Upper lobe of right lung (tissue), 1 donor: ENCODE data around the gene KIF18B. TPM values are rescaled to one million over a fixed set of nuclear protein-coding genes. Genes with fewer than 3 reads are reported as not detected.
A peak's percentile ranks its signal among the peaks of the same experiment; 100 is the strongest.

Experiments
- ATAC-seq: fragments of 200-7000 bp; cut with Tn5 transposase; one replicate; pipeline ENCODE4 v1.9.1; 2020; ENCODE audit warnings: mild to moderate bottlenecking, moderate library complexity
- DNase-seq: peaks from one replicate; pipeline ENCODE4 v3.0.0-alpha.2; 2020
- H3K27ac ChIP-seq: fragments of 200-600 bp; one replicate; pipeline ENCODE4 v1.8.0; 2022
- H3K27me3 ChIP-seq: fragments of 200-600 bp; one replicate; pipeline ENCODE4 v1.8.0; 2022; ENCODE audit warnings: mild to moderate bottlenecking
- H3K36me3 ChIP-seq: fragments of 200-600 bp; one replicate; pipeline ENCODE4 v1.8.0; 2022
- H3K4me1 ChIP-seq: fragments of 200-600 bp; one replicate; pipeline ENCODE4 v1.8.0; 2022
- H3K4me3 ChIP-seq: fragments of 200-600 bp; one replicate; pipeline ENCODE4 v1.8.0; 2022; ENCODE audit warnings: mild to moderate bottlenecking
- H3K9me3 ChIP-seq: fragments of 200-600 bp; one replicate; pipeline ENCODE4 v1.8.0; 2022
- intact Hi-C: fragments of 100-400 bp; cut with DNase I; formaldehyde crosslinking; loops from one replicate; pipeline ENCODE4 v1.11.0; 2022
- total RNA-seq: library from RNA; stranded (reverse); fragmentation: NEBNext Ultra II Directional; extraction: Animal tissue kit (Norgen Biotek cat#: 25700); gene quantifications from one replicate; pipeline ENCODE4 v1.2.1, GENCODE V29; 2021
- TF ChIP-seq, protein P1 (sequence below): fragments of 200-600 bp; IDR thresholded peaks from one replicate; pipeline ENCODE4 v1.8.0; 2022; ENCODE audit warnings: antibody characterized with exemption
- donor health status: DM: no; HTN: yes; CAD: no; lungs with severe emphysema.

The KIF18B gene
- total RNA-seq, 1 donor from 2014 or later: 0.32 TPM

DNA sequence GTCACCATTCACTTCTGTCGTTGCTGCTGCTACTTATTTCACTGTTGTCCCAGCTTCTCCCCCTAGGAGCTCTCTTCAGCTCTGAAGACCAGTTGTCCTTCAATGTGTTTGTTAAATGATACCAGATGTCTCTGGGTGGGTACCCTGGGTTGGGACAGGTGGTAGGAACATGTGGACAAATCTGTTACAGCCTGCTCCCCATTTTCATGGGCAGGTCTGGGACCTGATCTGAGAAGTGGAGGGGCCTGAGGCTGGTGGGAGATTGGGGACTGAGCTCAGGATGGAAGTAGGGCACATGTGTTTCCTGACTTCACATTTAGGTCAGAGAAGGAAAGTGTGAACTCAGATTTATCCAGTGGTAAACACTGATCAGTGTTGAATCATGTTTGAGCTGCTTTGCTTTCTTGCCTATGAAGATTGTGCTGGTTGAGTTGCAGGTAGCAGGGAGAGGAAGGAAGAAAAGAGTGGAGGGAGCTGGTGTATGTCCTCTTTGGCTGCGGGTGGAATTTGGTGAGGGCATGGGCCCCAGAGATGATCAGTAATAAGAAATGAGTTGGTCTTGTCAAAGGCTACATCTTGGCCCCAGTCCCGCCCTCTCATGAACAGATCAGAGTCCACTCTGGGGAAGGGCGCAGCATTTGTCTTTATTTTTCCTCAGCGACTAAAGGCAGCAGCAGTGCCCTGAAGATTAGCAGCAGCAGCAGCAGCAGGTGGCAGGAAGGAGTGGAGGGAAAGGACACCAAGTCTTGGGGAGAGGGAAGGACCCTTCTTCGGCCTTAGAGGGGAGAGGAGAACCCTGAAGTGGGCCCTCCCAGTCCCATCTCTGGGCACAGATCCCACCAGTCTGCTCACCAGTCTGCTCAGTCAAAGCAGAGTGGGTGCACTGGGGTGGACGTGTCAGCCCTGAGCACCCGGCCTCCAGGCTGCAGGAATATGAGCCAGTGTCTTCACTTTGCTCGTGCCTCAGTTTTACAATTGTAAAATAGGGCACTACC is 42.3 kb downstream of the KIF18B start:
- no peaks in the 10 kb centered on the region for H3K27me3 ChIP-seq
- H3K4me1 ChIP-seq: peaks cover 9% of the 10 kb centered on the region
- H3K9me3 ChIP-seq: no peaks in the 10 kb centered on the region
- ATAC-seq (no peak), DNase-seq (no peak)
- no peaks in the 10 kb centered on the region for H3K36me3 ChIP-seq
- H3K4me3 ChIP-seq: no peak overlapping the region
- H3K27ac ChIP-seq: no peak overlapping the region
- TF ChIP-seq, protein P1, sequence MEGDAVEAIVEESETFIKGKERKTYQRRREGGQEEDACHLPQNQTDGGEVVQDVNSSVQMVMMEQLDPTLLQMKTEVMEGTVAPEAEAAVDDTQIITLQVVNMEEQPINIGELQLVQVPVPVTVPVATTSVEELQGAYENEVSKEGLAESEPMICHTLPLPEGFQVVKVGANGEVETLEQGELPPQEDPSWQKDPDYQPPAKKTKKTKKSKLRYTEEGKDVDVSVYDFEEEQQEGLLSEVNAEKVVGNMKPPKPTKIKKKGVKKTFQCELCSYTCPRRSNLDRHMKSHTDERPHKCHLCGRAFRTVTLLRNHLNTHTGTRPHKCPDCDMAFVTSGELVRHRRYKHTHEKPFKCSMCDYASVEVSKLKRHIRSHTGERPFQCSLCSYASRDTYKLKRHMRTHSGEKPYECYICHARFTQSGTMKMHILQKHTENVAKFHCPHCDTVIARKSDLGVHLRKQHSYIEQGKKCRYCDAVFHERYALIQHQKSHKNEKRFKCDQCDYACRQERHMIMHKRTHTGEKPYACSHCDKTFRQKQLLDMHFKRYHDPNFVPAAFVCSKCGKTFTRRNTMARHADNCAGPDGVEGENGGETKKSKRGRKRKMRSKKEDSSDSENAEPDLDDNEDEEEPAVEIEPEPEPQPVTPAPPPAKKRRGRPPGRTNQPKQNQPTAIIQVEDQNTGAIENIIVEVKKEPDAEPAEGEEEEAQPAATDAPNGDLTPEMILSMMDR: no peak
- intact Hi-C loops: no loop called here

DNA sequence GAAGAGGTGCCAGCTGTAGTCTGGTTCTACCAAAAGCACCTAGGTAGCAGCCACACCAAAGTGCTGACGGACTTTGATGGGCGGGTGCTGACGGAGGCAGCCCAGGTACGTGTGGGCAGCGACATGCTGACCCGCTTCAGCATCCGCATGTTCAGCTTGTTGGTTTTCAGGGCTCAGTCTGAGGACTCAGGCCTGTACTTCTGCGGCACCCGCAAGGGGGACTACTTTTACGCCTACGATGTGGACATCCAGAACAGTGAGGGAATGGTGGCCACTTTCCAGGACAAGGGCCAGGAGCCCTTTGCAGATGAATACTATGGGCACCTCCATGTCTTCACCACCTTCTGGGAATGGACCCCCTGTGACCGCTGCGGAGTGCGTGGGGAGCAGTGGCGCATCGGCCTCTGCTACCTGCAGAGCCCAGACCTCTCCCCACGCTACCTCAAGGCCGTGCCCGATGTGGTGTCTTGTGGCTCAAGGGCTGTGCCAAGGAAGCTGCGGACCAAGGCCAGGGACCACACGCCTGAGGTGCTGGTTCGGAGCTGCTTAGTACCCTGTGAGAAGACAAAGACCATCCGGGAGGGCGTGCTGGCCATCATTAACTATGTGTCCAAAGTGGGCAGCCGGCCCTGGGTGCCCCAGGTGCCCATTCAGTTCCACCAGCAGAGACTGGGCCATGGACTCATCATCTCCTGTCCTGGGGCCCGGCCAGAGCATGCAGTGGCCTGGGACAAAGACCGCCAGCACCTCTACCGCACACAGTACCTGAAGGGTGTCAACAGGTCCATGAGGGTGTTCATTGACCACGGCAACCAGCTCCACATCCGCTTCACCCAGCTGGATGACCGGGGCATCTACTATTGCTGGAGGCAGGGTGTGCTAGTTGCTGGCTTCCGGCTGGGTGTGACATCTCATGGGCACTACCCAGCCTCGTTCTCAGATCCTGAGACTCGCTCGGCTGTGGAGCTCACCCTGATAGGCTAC is 43.3 kb downstream of the KIF18B start:
- intact Hi-C loops: no loop called here
- peaks cover 14% of the 10 kb centered on the region for H3K4me1 ChIP-seq
- no peaks in the 10 kb centered on the region for H3K36me3 ChIP-seq
- TF ChIP-seq, protein P1: no peak
- H3K27ac ChIP-seq: no peak overlapping the region
- ATAC-seq (no peak), DNase-seq (peak; percentile 55)
- H3K9me3 ChIP-seq: no peaks in the 10 kb centered on the region
- no peak overlapping the region for H3K4me3 ChIP-seq
- no peaks in the 10 kb centered on the region for H3K27me3 ChIP-seq

DNA sequence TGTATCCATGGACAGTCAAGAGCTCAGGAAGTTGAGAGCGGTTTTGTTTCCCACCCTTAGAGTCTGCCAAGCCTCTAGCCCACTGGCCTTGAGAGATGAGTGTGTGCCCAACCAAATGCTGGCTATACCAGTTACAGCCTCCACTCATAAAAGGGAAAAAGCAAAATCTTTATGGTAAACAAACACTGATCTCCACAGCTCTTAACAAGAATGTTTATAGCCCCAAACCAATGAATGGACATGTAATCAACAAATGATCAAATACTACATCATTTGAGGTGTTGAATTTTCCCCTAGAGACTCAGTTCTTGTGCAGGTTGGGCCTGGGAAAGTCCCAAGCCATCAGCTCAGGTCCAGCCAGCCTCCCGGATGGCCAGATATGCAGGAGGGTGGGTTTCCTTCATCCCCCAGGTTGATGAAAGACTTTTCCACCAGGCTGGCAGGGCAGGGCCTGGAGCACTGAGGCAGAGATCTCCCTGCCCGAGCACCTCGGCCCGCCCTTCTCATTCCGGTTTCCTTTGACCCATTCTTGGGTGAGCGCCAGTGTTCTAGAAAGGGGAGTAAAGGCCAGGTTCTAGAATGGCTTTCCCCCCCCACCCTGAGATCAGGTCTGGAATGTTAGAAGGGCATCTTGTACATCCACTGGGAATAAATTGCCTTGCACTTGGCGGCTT is 44.4 kb downstream of the KIF18B start:
- DNase-seq (no peak), ATAC-seq (no peak)
- TF ChIP-seq, protein P1: no peak

DNA sequence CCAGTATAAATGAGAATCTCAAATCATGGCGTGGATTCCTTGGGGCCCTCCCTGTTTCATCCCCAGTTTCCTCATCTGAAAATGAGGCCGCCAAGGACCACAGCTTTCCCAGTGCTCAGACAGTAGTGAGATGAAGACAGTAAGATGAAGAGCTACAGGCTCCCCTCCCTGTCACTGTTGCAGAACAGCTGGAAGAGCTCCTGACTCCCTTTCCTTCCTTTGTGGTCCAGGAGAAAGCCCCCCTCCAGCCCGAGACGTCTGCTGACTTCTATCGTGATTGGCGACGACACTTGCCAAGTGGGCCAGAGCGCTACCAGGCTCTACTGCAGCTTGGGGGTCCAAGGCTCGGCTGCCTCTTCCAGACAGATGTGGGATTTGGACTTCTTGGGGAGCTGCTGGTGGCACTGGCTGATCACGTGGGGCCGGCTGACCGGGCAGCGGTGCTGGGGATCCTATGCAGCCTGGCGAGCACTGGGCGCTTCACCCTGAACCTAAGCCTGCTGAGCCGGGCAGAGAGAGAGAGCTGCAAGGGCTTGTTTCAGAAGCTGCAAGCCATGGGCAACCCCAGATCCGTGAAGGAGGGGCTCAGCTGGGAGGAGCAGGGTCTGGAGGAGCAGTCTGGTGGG is 45.3 kb downstream of the KIF18B start:
- TF ChIP-seq, protein P1: no peak
- H3K27ac ChIP-seq: no peak overlapping the region
- no peak for ATAC-seq
- no peaks in the 10 kb centered on the region for H3K27me3 ChIP-seq
- no peaks in the 10 kb centered on the region for H3K36me3 ChIP-seq
- peaks cover 29% of the 10 kb centered on the region for H3K4me1 ChIP-seq
- H3K4me3 ChIP-seq: no peak overlapping the region
- no peak for DNase-seq
- H3K9me3 ChIP-seq: no peaks in the 10 kb centered on the region
- intact Hi-C loops: no loop called here

More for the DNA sequence above, 44.4 kb downstream of the KIF18B start:
- no peak overlapping the region for H3K4me3 ChIP-seq
- no peaks in the 10 kb centered on the region for H3K36me3 ChIP-seq
- intact Hi-C loops: no loop called here
- H3K27me3 ChIP-seq: no peaks in the 10 kb centered on the region
- no peaks in the 10 kb centered on the region for H3K9me3 ChIP-seq
- H3K27ac ChIP-seq: no peak overlapping the region
- peaks cover 21% of the 10 kb centered on the region for H3K4me1 ChIP-seq
